ENCODE measurements around the gene QRICH1. TPM values are rescaled to one million over a fixed set of nuclear protein-coding genes. Genes with fewer than 3 reads are reported as not detected.

Gene QRICH1
- total and polyA plus RNA-seq, 2 of the 13 experiments (the other 11 are each of a cell fraction or from before 2014, with no cell fraction given), result 52.6 to 102 TPM

DNA sequence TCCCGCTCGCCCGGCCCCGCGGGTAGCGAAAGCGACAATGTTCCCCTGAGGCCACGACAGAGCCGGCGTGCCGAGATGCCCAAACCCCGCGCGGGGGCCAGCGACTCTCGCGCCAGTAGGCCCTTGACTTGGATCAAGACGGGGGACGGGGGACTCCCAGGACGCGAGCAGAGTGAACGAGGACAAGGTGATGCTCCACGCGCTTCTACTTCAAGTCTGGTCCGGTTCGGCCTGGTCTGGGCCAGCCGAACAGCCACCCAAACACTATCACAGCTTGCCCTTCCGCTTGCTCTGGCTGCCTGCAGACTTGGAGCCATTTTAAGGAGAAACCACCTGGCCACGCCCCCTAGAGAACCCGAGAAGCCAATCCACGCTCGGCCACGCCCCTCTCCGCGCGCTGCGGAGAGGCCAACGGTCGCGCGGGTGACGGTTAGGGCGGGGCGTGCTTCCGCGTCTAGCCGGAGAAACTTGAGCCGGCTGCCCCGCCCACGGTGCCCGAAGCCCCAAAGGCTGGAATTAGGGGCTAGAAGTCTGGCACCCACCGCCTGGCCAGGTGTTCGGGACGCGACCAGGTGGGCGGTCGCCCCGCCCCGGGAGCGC, 72.6 kb downstream of the QRICH1 start (continued):
- TF ChIP-seq, protein P1, sequence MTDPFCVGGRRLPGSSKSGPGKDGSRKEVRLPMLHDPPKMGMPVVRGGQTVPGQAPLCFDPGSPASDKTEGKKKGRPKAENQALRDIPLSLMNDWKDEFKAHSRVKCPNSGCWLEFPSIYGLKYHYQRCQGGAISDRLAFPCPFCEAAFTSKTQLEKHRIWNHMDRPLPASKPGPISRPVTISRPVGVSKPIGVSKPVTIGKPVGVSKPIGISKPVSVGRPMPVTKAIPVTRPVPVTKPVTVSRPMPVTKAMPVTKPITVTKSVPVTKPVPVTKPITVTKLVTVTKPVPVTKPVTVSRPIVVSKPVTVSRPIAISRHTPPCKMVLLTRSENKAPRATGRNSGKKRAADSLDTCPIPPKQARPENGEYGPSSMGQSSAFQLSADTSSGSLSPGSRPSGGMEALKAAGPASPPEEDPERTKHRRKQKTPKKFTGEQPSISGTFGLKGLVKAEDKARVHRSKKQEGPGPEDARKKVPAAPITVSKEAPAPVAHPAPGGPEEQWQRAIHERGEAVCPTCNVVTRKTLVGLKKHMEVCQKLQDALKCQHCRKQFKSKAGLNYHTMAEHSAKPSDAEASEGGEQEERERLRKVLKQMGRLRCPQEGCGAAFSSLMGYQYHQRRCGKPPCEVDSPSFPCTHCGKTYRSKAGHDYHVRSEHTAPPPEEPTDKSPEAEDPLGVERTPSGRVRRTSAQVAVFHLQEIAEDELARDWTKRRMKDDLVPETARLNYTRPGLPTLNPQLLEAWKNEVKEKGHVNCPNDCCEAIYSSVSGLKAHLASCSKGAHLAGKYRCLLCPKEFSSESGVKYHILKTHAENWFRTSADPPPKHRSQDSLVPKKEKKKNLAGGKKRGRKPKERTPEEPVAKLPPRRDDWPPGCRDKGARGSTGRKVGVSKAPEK (CRISPR knock-in tag; IDR thresholded peaks at IDR 0.05; ENCODE audit: borderline replicate concordance), result 0 out of 2 replicates have a peak, but pooled peaks have one; percentile 28
- TF ChIP-seq, protein P2, sequence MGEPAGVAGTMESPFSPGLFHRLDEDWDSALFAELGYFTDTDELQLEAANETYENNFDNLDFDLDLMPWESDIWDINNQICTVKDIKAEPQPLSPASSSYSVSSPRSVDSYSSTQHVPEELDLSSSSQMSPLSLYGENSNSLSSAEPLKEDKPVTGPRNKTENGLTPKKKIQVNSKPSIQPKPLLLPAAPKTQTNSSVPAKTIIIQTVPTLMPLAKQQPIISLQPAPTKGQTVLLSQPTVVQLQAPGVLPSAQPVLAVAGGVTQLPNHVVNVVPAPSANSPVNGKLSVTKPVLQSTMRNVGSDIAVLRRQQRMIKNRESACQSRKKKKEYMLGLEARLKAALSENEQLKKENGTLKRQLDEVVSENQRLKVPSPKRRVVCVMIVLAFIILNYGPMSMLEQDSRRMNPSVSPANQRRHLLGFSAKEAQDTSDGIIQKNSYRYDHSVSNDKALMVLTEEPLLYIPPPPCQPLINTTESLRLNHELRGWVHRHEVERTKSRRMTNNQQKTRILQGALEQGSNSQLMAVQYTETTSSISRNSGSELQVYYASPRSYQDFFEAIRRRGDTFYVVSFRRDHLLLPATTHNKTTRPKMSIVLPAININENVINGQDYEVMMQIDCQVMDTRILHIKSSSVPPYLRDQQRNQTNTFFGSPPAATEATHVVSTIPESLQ (CRISPR knock-in tag; conservative IDR thresholded peaks at IDR 0.05), result no peak
- TF ChIP-seq, protein P3, sequence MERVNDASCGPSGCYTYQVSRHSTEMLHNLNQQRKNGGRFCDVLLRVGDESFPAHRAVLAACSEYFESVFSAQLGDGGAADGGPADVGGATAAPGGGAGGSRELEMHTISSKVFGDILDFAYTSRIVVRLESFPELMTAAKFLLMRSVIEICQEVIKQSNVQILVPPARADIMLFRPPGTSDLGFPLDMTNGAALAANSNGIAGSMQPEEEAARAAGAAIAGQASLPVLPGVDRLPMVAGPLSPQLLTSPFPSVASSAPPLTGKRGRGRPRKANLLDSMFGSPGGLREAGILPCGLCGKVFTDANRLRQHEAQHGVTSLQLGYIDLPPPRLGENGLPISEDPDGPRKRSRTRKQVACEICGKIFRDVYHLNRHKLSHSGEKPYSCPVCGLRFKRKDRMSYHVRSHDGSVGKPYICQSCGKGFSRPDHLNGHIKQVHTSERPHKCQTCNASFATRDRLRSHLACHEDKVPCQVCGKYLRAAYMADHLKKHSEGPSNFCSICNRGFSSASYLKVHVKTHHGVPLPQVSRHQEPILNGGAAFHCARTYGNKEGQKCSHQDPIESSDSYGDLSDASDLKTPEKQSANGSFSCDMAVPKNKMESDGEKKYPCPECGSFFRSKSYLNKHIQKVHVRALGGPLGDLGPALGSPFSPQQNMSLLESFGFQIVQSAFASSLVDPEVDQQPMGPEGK (CRISPR knock-in tag; IDR thresholded peaks at IDR 0.05), result no peak
- TF ChIP-seq RNF2 (conservative IDR thresholded peaks at IDR 0.05; ENCODE audit: low read depth) (no peak; the same call in 1 of the 2 replicates), LCORL (IDR thresholded peaks at IDR 0.05) (no peak), LCORL (CRISPR knock-in tag; IDR thresholded peaks at IDR 0.05) (peak; percentile 63; the same call in 1 of the 2 replicates), ZNF446 (CRISPR knock-in tag; IDR thresholded peaks at IDR 0.05) (no peak), RBFOX2 (IDR thresholded peaks at IDR 0.05; ENCODE audit: low read depth, low read length) (peak; percentile 73), ZFP36 (IDR thresholded peaks at IDR 0.05; ENCODE audit: borderline replicate concordance, low read depth, low read length, partially characterized antibody) (no peak), SIN3B (IDR thresholded peaks at IDR 0.05; ENCODE audit: low read length) (peak; percentile 57; the same call in 1 of the 2 replicates), YY1 (IDR thresholded peaks at IDR 0.05; ENCODE audit: insufficient read depth, insufficient replicate concordance, low read depth, low read length) (peak; percentile 72)
- TF ChIP-seq, protein P4, sequence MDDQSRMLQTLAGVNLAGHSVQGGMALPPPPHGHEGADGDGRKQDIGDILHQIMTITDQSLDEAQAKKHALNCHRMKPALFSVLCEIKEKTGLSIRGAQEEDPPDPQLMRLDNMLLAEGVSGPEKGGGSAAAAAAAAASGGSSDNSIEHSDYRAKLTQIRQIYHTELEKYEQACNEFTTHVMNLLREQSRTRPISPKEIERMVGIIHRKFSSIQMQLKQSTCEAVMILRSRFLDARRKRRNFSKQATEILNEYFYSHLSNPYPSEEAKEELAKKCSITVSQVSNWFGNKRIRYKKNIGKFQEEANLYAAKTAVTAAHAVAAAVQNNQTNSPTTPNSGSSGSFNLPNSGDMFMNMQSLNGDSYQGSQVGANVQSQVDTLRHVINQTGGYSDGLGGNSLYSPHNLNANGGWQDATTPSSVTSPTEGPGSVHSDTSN (CRISPR knock-in tag; IDR thresholded peaks at IDR 0.05; ENCODE audit: borderline replicate concordance), result peak; percentile 77; the same call in 1 of the 2 replicates
- TF ChIP-seq, protein P5, sequence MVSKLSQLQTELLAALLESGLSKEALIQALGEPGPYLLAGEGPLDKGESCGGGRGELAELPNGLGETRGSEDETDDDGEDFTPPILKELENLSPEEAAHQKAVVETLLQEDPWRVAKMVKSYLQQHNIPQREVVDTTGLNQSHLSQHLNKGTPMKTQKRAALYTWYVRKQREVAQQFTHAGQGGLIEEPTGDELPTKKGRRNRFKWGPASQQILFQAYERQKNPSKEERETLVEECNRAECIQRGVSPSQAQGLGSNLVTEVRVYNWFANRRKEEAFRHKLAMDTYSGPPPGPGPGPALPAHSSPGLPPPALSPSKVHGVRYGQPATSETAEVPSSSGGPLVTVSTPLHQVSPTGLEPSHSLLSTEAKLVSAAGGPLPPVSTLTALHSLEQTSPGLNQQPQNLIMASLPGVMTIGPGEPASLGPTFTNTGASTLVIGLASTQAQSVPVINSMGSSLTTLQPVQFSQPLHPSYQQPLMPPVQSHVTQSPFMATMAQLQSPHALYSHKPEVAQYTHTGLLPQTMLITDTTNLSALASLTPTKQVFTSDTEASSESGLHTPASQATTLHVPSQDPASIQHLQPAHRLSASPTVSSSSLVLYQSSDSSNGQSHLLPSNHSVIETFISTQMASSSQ (IDR thresholded peaks at IDR 0.05; ENCODE audit: low read depth), result no peak
- TF ChIP-seq, protein P5 (CRISPR knock-in tag; IDR thresholded peaks at IDR 0.05; ENCODE audit: borderline replicate concordance), result no peak

Measured in HepG2 (cell line).